Measurements from ENCODE around the gene MYO1C.

DNA sequence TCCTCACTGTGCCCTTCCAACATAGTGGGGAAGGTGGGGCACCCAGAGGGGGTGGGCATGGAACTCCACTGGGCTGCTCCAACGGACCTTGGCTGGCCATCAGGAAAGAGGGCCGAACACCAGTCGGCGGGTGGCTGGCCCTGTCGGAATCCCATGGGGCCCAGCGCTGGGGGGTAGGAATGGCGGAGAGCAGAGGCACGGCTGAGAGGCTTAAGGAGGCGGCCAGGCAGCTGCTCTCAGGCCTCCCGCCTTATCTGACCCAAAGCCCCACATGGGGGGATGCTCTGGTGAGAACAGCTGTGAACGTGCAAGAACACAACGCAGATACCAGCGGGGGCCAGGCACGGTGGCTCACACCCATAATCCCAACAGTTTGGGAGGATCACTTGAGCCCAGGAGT is 4.4 kb upstream of the MYO1C start:
- TF ChIP-seq, protein P1, sequence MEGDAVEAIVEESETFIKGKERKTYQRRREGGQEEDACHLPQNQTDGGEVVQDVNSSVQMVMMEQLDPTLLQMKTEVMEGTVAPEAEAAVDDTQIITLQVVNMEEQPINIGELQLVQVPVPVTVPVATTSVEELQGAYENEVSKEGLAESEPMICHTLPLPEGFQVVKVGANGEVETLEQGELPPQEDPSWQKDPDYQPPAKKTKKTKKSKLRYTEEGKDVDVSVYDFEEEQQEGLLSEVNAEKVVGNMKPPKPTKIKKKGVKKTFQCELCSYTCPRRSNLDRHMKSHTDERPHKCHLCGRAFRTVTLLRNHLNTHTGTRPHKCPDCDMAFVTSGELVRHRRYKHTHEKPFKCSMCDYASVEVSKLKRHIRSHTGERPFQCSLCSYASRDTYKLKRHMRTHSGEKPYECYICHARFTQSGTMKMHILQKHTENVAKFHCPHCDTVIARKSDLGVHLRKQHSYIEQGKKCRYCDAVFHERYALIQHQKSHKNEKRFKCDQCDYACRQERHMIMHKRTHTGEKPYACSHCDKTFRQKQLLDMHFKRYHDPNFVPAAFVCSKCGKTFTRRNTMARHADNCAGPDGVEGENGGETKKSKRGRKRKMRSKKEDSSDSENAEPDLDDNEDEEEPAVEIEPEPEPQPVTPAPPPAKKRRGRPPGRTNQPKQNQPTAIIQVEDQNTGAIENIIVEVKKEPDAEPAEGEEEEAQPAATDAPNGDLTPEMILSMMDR (IDR thresholded peaks at IDR 0.05; ENCODE audit: low read depth, low read length) = no peak
- TF ChIP-seq POLR2A (IDR thresholded peaks at IDR 0.05; ENCODE audit: extremely low read depth, insufficient read length) (no peak), MAX (IDR thresholded peaks at IDR 0.05; ENCODE audit: low read depth, low read length) (no peak), MYC (IDR thresholded peaks at IDR 0.05; ENCODE audit: low read depth, low read length) (no peak)

Data from NB4 (cell line).